Natural killer cell (primary cell): ENCODE measurements around the gene VWDE. TPM values are rescaled to one million over a fixed set of nuclear protein-coding genes. Genes with fewer than 3 reads are reported as not detected.
A peak's percentile ranks its signal among the peaks of the same experiment; 100 is the strongest.

Experiments
- ATAC-seq, 3 donors: fragments of 150-1000 bp in 2 of 3; fragments of 200-7000 bp in 1 of 3; cut with Tn5 transposase; 1 replicate in 1 of 3; 2 replicates in 2 of 3; pipeline ENCODE4 v1.10.0; 2021; ENCODE audit warnings: mild to moderate bottlenecking in 2 of 3, moderate library complexity in 2 of 3
- DNase-seq, 2 donors: peaks; one replicate each; pipeline versions ENCODE4 v3.0.0 to v3.0.0-alpha.2; 2013 to 2021; ENCODE audit warnings: mixed read lengths in 1 of 2
- H3K27ac ChIP-seq: one replicate; pipeline ENCODE4 v1.5.1; 2013; ENCODE audit warnings: mild to moderate bottlenecking, low read length
- H3K27me3 ChIP-seq: one replicate; pipeline ENCODE4 v1.6.1; 2013; ENCODE audit warnings: low read length; ENCODE audit not compliant: control insufficient read depth, insufficient read depth
- H3K36me3 ChIP-seq: one replicate; pipeline ENCODE4 v1.6.1; 2013; ENCODE audit warnings: low read length; ENCODE audit not compliant: control insufficient read depth, insufficient read depth
- H3K4me1 ChIP-seq: one replicate; pipeline ENCODE4 v1.6.1; 2013; ENCODE audit warnings: low read length; ENCODE audit not compliant: control insufficient read depth, insufficient read depth
- H3K4me3 ChIP-seq: one replicate; pipeline ENCODE4 v1.5.1; 2013; ENCODE audit warnings: low read length
- H3K9me3 ChIP-seq: one replicate; pipeline ENCODE4 v1.6.1; 2013; ENCODE audit warnings: low read length; ENCODE audit not compliant: control insufficient read depth, insufficient read depth
- H3K27ac Mint-ChIP-seq, 2 donors: one replicate each; pipeline ENCODE4 v1.8.0; 2022; ENCODE audit warnings: mild to moderate bottlenecking in 2 of 2, mixed read lengths in 2 of 2, moderate library complexity in 1 of 2
- H3K27me3 Mint-ChIP-seq, 2 donors: one replicate each; pipeline ENCODE4 v1.8.0; 2022; ENCODE audit warnings: low read depth in 2 of 2, mixed read lengths in 2 of 2
- H3K36me3 Mint-ChIP-seq: one replicate; pipeline ENCODE4 v1.8.0; 2022; ENCODE audit warnings: mixed read lengths
- H3K4me1 Mint-ChIP-seq, 2 donors: one replicate each; pipeline ENCODE4 v1.8.0; 2022; ENCODE audit warnings: mixed read lengths in 2 of 2
- H3K4me3 Mint-ChIP-seq: one replicate; pipeline ENCODE4 v1.8.0; 2022; ENCODE audit warnings: mild to moderate bottlenecking, moderate library complexity, mixed read lengths
- H3K9me3 Mint-ChIP-seq, 2 donors: one replicate each; pipeline ENCODE4 v1.8.0; 2022; ENCODE audit warnings: mixed read lengths in 2 of 2
- CTCF ChIP-seq: fragments of 200-600 bp; IDR thresholded peaks from one replicate; pipeline ENCODE4 v1.8.0; 2022; ENCODE audit warnings: antibody characterized with exemption
- WGBS: methylation state at CpG from one replicate; pipeline ENCODE4 v1.1.7; 2013; ENCODE audit warnings: missing lambda C conversion rate; ENCODE audit not compliant: insufficient coverage; 5-methylcytosine and 5-hydroxymethylcytosine counted together
- intact Hi-C: fragments of 100-400 bp; cut with micrococcal nuclease; formaldehyde crosslinking; loops from one replicate; pipeline ENCODE4 v1.14.2; 2022
- total RNA-seq, 4 donors: library from RNA; stranded (reverse); fragments of 120-200 nt in 1 of 4; gene quantifications; one replicate each; pipeline versions ENCODE4 v1.2.3 to v1.2.4, GENCODE V29; 2013 to 2022

The VWDE gene
- total RNA-seq, 3 donors from 2014 or later (not counting 1 experiment from before 2014, with no cell fraction given), result 0.09 TPM; not detected in 2

- DNase-seq (no peak), ATAC-seq (no peak)
- no peak overlapping the region for H3K27ac ChIP-seq
- Mint-ChIP-seq H3K27me3 (peaks cover 0 to 3% of the 10 kb centered on the region in 2 donors), H3K36me3 (no peaks in the 10 kb centered on the region), H3K9me3 (no peaks in the 10 kb centered on the region), H3K4me1 (no peaks in the 10 kb centered on the region), H3K4me3 (no peak overlapping the region), H3K27ac (no peak overlapping the region)
- no peak for TF ChIP-seq CTCF
- no peaks in the 10 kb centered on the region for H3K27me3 ChIP-seq
- H3K4me3 ChIP-seq, result no peak overlapping the region
- intact Hi-C loops, result no loop called here
- H3K9me3 ChIP-seq, result no peaks in the 10 kb centered on the region
- H3K36me3 ChIP-seq, result no peaks in the 10 kb centered on the region
- no peaks in the 10 kb centered on the region for H3K4me1 ChIP-seq
- WGBS, result 84% methylated on average over 5 of the region's 5 CpGs
These were observed 36.6 kb upstream of the VWDE start for GRCh38 chr7:12440229-12440628.

GRCh38 chr7:12436896-12437535, 33.4 kb upstream of the VWDE start:
- H3K9me3 Mint-ChIP-seq, result no peaks in the 10 kb centered on the region
- H3K4me1 ChIP-seq, result no peaks in the 10 kb centered on the region
- no peaks in the 10 kb centered on the region for H3K36me3 Mint-ChIP-seq
- H3K27ac ChIP-seq, result no peak overlapping the region
- no peak overlapping the region for H3K27ac Mint-ChIP-seq
- H3K4me3 ChIP-seq, result no peak overlapping the region
- no peaks in the 10 kb centered on the region for H3K27me3 ChIP-seq
- no peaks in the 10 kb centered on the region for H3K4me1 Mint-ChIP-seq
- no peak overlapping the region for H3K4me3 Mint-ChIP-seq
- TF ChIP-seq CTCF, result no peak
- DNase-seq, result no peak
- H3K9me3 ChIP-seq, result no peaks in the 10 kb centered on the region
- H3K36me3 ChIP-seq, result no peaks in the 10 kb centered on the region
- intact Hi-C loops, result no loop called here
- WGBS, result 51% methylated on average over 6 of the region's 7 CpGs
- no peak for ATAC-seq
- H3K27me3 Mint-ChIP-seq, result peaks cover 0 to 3% of the 10 kb centered on the region in 2 donors

GRCh38 chr7:12436126-12436525, 32.5 kb upstream of the VWDE start:
- Mint-ChIP-seq H3K36me3 (no peaks in the 10 kb centered on the region), H3K4me1 (no peaks in the 10 kb centered on the region), H3K27me3 (peaks cover 0 to 3% of the 10 kb centered on the region in 2 donors), H3K9me3 (no peaks in the 10 kb centered on the region), H3K27ac (no peak overlapping the region), H3K4me3 (no peak overlapping the region)
- H3K4me1 ChIP-seq, result no peaks in the 10 kb centered on the region
- intact Hi-C loops, result no loop called here
- no peaks in the 10 kb centered on the region for H3K27me3 ChIP-seq
- TF ChIP-seq CTCF, result no peak
- no peaks in the 10 kb centered on the region for H3K36me3 ChIP-seq
- no peak for DNase-seq
- H3K4me3 ChIP-seq, result no peak overlapping the region
- H3K9me3 ChIP-seq, result no peaks in the 10 kb centered on the region
- H3K27ac ChIP-seq, result no peak overlapping the region
- ATAC-seq, result no peak

- peaks cover 0 to 3% of the 10 kb centered on the region in 2 donors for H3K27me3 Mint-ChIP-seq
- H3K4me3 Mint-ChIP-seq, result no peak overlapping the region
- Histone ChIP-seq H3K9me3 (no peaks in the 10 kb centered on the region), H3K27me3 (no peaks in the 10 kb centered on the region), H3K27ac (no peak overlapping the region), H3K36me3 (no peaks in the 10 kb centered on the region), H3K4me3 (no peak overlapping the region), H3K4me1 (no peaks in the 10 kb centered on the region)
- TF ChIP-seq CTCF, result peak; percentile 19
- H3K36me3 Mint-ChIP-seq, result no peaks in the 10 kb centered on the region
- intact Hi-C loops, result no loop called here
- H3K9me3 Mint-ChIP-seq, result peaks cover 0 to 4% of the 10 kb centered on the region in 2 donors
- no peak overlapping the region for H3K27ac Mint-ChIP-seq
- ATAC-seq (no peak), DNase-seq (no peak)
- no peaks in the 10 kb centered on the region for H3K4me1 Mint-ChIP-seq
These were observed 30.5 kb upstream of the VWDE start for GRCh38 chr7:12434012-12434642.
